Activated T-cell treated with anti-CD3 and anti-CD28 coated beads for 48 hours (primary cell): ENCODE measurements around the gene UPB1.
"Not testable (repeated sequence)": the region's sequence is repeated elsewhere in the genome, so short reads cannot be mapped to it uniquely, and the experiment has no call there.

Experiments
- DNase-seq: peaks from one replicate; pipeline ENCODE4 v3.0.0-alpha.2; 2020; ENCODE audit warnings: low read depth

The UPB1 gene

DNA sequence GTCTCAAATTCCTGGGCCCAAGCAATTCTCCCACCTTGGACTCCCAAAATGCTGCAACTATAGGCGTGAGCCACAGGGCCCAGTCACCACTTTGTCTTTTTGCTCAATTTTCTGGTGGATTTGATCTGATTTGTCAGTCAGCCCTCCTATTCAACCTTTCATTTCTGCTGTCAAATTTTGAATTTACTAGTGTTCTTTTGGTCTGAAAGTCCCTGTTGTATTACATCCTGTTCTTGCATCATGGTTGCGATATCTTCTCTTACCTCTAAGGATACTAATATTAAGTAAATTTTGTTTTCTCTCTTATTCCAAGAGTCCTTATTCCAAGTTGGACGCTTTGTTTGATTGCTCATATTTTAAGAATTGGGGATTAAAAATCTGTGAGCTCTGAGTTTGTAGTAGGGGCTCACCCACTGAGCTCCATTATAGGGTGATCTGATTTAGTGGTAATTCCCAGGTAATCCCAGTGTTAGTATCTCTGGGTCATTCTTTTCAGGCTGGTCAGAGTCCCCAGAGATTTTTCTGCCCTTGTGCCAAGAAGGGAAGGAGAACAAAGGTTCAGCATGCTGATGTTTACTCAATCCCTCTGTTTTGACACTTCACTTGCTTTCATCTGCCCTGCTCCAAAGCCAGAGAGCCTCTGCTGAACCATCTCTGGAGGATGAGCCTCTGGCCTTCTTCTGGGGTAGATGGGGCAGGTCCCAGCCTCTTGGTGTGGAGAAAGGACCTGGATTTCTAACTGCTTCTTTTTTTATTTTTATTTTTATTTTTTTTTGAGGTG, 10.0 kb downstream of the UPB1 start:
- DNase-seq, result no peak

DNA sequence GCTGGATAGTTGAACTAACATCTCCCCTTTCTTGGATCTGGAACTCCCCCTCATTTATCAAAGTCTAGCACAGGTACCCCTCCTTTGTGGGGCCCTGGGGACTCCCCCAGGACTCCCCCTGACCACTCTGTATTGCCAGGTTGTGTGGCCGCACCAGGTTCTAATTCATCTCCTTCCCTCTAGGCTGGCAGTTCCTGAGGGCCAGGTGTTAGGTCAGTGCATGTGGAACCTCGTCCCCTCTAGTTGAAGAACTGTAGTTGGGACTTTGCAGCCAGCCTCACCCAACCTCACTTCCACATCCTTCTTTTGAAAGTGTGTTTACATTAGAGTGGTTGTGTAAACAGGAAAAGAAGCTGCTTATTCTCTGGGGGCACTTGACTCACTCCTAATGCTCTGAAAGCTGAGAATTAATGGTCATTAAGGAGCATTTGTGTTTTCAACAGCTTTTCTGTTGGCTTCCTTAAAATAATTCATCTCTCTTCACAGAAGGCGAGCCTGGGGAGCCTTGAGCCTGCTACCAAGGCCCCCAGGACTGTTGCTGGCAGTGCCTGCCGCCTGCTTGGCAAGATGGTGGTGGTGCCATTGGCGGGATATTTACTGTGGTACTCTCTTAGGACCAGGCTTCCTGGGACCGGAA, 11.8 kb downstream of the UPB1 start:
- no peak for DNase-seq

DNA sequence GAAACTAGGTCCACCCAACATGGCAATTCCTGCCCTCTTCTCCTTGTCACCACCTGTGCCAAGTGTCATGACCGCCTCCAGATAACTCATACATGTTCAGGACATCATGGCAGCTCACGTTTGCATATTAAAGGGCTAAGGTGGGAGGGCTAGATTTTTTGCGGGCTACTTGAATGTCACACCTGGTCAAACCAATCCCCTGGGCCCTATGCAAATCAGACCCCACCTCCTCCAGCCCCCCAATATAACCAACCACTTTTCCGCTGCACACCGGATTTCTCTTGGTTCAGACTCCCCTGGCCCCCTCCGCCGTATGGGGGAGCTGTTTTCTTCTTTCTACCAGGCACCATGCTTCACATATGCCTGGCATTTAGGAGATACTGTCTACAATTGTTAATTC, 12.6 kb downstream of the UPB1 start:
- DNase-seq, result no peak

DNA sequence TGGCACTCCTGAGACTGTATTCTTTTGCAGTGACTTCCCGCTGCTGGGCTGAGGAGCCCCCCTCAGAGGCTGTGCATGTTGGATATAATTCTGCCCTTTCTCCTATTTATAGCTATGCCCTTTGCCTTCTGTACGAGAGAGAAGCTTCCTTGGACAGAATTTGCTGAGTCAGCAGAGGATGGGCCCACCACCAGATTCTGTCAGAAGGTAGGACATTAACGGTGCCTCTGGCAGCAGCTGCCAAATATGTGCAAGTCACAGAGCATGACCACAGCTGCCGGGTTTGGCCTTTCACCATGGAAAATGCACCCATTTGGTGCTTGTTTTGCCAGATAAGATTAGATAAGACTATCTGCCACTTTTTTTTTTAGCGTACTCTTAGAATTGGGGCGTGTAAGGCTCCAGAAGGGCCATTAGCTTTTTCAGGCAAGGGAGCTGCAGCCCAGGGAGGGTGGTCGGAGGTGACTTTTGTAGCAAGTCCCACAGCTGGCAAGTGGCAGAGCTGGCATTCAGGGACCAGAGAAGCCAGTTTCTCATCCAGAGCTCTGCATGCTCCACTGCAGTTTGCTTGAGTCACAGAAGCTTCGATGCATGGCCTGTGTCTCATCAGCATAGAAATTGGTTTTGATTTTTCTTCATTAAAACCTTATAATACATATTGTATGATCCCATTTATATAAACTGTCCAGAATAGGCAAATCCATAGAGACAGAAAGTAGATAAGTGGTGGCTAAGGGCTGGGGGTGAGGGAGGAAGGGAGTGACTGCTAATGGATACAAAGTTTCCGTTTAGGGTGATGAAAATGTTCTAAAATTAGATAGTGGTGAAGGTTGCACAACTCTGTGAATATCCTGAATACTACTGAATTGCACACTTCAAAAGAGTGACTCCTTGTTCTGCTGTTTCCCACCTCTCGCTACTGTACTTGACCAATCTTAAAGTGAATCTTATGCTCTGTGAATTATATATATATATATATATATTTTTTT, 15.8 kb downstream of the UPB1 start:
- DNase-seq, result no peak

DNA sequence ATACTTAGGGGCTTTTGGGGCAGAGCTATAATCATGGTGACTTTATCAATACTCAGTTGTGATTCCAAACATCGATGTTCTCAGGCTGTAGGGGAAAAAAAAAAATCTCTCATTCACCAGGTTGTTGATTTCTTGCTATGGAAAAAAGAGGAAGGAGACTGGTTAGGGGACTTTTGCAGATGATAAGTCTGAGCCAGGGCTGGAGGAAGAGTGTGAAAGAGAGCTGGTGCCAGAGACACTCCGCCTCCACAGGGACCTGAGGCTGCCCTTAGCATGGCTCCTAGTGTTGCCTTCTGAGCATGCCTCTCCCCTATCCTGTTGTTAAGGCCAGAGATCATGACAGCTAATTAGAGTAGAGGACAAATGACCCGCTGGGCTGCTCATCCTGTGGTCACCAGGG, 16.9 kb downstream of the UPB1 start:
- no peak for DNase-seq

DNA sequence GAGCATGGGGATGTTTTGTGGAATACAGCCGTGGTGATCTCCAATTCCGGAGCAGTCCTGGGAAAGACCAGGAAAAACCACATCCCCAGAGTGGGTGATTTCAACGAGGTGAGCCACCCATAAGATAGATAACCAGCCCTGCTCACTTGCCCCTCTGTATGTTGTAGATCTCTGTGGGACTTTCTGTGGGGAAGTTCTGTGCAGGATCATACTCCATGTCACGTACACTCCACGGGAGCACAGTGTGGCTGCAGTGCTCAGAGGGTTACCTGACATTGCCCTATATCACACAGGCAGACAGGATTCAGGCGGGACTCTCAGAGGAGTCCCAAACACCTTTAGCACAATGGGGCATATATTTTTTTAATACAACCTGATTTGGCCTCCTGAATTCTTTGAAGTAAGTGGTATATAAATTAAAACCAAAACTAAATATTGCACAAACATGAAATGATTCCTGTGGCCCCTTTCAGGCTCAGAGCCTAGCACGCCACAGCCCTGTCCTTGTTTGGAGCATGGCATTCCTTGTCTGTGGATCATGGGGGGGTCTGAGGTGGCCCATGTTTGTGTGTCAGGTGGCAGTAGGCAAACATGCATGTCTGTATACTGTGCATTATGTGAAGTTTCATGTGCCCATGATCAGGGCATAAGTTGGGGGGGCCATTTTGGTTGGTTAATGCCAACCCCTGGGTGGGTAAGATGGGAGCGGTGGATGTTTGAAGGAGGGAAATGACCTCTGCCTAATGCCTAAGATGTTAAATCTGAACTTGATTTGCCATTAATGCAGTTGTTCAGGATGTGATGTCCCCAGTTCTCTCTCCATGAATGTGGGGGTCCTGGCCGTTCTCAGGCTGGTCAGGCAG, 18.5 kb downstream of the UPB1 start:
- no peak for DNase-seq

DNA sequence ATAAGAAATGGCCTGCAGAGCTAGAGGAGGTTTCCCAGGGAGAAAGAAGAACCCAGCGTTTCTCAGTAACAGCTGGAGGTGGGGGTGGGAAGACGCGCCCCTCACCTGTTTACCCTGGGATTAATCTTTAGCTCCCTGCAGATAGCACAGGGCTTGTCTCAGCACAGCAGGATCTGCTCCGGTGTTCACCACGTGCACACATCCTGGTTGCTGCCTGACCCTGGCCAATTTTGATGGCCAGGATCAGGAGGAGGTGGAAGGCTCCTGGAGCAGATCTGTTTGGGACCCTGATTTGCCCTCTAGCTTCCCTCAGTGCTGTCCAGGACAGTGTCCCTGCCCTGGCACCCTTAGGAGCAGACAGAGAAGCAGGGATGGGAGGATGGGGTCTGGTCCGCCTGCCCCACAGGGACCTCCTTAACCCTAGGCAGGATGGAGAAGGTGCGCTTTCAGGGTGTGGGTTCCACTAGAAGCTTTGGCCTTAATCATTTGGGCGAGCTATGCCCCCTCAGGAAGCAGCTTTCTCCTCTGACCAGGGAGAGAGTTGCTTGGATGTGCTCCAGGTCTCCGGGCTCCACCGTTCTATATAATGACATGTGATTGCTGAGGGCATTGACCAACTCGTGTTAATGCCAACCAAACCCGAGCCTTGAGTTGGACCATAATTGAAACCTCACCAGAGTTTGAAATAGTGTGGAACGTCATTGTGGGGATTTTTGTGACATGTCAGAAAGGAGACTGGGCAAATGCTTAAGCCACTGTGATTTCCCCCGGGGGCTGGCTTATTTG, 19.3 kb downstream of the UPB1 start:
- DNase-seq, result no peak

DNA sequence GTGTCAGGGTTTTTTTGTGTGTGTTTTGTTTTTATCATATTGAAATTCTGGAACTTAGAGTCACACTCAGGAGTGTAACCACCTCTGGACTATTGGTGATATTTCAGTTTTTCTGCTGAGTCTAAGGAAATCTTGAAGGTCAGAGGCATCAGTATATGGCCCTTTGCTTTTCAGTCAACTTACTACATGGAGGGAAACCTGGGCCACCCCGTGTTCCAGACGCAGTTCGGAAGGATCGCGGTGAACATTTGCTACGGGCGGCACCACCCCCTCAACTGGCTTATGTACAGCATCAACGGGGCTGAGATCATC, 19.9 kb downstream of the UPB1 start:
- no peak for DNase-seq

DNA sequence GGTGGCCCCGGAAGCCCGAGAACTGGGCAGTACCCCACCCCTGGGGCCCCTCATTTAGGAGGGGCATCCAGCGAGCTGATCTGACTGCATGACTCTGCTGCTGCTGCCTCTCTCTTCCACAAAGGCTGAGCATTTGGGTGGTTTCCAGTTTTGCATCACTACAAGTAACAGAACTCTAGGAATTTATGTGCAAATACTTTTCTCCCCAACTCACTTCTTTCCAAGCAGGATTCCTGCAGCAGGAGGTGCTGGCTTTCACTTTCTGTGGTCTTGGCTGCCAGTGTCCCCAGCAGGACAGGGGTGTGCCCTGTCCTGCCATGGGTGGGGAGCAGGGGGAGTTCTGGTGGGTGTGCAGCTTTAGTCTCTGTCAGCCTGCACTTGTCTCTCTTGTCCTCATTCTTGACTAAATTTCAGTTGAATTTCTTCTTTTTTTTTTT, 21.2 kb downstream of the UPB1 start:
- no peak for DNase-seq

DNA sequence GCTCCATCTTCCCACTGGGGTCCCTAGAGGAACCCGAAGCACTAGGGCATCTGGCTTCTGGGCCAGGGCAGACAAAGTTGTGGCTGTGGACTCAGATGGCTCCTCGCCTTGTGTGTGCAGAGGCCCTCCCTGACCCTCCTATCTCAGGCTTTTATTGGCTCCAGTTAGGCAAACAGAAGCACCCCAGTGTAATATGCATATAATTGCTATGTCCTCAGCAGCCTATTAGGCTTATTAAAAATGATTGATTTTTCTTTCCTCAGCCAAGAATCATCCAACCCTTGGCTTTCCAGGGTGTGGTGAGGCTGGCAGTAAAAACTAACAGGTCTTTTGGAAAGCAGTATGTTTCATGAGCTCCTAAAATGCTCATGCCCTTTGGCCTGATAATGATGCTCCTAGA, 22.3 kb downstream of the UPB1 start:
- DNase-seq, result no peak

DNA sequence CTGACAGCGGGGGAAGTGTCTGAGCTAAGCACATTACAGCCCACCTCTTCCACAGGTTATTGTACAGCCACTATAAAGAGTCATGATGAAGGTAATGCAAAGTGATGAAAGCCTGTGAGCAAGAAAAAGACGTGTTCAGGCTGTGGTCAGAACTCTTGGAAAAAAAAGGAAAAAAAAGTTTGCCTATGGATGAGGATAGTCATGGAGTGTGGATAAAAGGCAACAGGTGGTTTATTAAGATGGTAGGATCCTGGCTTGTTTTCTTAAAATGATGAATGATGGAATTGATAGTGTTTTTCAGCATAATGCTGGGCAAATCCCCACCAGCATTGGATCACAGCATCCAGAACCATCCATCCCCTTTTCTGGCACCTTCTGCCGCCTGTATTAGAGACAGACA, 23.1 kb downstream of the UPB1 start:
- DNase-seq, result no peak

DNA sequence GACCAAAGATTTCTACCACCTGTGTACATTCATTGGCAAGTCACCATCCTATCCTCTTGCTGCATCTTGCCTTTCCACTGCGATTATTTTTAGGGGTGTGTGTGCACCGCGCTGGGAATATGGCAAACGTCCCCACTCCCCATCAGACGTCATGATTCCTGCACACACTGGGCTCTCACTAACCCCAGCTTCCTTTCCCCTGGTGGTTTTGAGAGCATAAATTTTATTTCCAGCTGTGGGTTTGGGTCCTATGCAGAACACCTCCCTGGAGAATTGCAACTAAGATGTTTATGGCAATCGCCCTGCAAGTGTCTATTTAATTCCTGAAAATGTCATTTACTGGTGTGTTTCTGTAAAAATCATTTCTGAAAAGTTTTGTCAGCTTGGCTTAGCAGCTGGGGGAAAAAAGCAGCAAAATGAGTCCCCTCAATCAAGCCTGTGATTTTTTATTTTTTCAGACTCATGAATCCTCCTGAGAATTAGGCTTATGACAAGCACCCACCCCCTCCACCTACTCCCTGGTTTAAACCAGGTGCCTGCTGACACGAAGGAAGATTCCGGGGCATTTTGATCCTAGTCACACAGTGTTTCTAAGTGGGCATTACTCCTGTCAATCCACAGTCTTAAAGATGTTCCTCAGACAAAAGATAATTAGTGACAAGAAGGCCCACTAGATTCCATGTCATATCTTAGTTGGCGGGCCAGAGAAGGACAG, 23.8 kb downstream of the UPB1 start:
- no peak for DNase-seq

DNA sequence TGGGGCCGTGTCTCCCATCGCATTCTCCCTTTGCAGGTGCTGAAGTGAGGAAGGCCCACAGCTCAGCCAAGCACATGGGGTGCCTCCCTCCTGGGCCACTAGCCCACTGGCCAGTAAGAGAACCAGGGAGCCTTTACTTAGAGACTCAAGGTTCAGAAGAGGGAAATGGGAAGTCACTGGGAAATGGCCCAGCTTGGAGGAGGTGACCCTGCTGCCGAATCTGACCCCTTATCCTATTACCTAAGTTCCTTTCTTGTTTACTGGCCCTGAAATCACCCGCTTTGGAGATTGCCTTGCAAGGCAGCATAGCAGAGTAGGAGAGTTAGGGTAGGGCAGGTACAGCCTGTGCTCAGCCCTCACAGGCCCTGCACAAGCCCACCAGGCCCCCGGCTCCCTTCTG, 24.4 kb downstream of the UPB1 start:
- DNase-seq, result no peak

DNA sequence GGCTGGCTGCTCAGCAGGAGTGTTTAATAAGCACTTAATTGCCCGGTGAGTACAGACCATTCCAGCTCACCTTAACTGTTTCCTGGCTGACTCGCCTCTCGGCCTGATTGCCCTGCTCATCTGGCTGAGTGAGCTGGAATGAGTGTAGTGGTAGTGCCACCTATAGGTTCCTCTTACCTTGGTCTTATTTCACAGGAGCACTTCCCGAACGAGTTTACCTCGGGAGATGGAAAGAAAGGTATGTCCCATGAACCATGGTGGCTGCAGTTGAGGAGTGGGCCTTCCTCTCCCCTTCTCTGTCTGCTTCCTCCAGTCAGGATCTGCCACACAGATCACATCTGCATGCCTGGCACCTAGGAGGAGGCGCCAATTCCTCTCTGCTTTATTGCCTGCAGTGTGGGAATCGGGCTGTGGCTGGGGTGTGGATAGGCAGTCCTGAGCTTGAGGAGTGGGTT, 26.7 kb downstream of the UPB1 start:
- DNase-seq, result peak; percentile 24

DNA sequence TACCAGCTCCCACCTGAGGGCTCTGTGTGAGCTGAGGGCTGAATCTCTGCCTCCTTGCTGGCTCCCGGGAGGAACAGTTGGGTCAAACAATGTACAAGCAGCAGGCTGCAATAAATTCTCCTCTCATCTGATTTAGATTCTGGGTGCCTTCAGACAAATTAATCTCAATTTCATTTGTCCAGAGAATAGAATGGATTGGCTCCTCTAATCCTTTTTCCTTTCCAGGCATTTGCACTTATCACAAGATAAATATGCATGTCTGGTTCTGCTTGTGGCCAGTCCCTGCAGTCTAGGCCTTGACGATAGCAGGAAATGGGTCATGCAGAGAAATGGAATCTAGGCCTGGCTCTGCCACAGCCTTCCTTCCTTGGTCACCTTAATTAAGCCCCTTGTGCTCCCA, 28.7 kb downstream of the UPB1 start:
- no peak for DNase-seq

DNA sequence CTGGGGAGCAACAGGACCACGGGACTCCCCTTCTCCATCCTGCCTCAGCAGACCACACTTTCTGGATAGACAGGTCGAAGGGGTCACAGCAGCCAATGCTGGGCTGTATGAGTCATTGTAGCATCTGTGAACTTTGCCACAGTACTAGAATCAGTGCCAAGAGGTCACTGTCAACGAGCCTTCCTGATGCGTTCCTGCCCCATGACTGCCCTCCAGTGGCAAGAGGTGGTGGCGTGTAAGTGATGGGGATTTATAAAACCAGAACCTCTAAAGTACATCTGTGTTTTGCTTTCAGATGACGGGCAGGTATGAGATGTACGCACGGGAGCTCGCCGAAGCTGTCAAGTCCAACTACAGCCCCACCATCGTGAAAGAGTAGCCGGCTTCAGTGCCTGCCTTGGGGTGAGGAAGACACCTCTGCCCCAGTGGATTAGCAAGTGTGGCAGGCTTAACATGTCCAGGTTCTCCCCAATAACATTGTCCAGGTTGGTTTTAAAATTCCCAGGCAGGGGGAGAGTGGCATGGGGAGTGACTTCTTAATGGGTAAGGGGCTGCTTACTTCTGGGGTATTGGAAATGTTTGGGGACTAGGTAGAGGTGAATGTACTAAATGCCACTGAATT, 30.4 kb downstream of the UPB1 start:
- DNase-seq, result peak; percentile 72

DNA sequence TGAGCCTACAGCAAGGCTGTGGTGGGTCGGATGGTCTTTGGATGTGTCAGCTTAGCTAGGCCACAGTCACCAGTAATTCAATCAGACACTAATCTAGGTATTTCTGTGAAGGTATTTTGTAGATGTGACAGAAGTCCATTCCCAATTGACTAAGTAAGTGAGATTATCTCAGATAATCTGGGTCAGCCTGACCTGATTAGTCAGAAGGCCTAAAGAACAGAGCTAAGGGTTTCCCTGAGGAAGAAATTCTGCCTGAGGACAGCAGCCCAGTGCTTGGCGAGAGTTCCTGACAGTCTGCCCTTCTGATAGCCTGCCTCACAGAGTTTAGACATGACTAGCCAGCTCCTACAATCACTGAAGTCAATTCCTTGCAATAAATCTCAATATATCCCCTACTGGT, 31.1 kb downstream of the UPB1 start:
- no peak for DNase-seq

DNA sequence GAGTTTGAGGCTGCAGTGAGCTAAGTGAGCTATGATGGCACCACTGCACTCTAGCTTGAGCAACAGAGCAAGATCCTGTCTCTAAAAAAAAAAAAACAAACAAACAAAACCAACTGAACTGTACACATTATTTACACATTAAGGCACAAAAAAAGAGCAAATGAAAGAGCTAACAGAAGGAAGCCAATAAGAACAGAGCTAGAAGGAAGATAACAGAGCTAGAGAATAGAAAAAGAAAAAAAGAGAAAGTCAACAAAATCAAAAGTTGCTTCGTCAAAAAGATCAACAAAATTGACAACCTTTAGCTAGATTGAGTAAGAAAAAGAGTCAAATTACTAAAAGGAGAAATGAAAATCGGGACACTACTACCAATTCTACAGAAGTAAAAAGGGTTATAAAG, 34.8 kb downstream of the UPB1 start:
- no peak for DNase-seq

DNA sequence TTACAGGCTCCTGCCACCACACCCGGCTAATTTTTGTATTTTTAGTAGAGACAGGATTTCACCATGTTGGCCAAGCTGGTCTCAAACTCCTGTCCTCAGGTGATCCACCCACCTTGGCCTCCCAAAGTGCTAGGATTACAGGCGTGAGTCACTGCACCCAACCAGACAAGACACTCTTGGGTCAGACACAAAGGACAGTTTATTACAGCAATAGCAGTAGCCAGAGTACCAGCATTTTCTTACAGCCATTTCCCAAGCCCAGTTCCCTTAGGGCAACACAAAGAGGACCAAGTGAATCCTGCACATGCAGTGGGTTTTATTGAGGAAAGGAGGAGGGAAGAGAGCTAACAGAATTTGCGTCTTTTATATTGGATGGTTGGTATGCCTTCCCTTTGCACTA, 35.8 kb downstream of the UPB1 start:
- not testable (repeated sequence) for DNase-seq

DNA sequence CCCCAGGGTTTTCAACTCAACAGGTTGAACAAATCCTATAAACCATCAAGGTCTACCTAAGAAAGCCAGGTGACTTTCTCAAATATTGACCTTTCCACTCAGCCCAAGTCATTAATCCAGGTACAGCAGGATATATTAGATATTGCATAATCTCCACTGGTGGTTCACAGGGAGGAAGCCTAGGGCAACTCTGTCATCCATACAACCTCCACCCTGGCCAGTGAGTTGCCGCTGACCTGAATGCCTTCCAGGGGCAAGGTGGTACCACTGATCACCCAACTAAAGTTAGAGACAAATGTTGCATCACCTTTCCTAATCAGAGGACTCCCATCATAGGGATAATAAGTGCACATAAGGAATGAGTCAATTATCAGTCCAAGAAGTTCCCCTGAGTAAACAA, 36.9 kb downstream of the UPB1 start:
- DNase-seq, result no peak
